DMS53 treated with DMSO at 0.1 percent for 48 hours (cell line): Measurements from ENCODE around the gene PPP4R2.
"Not testable (repeated sequence)": the region's sequence is repeated elsewhere in the genome, so short reads cannot be mapped to it uniquely, and the experiment has no call there.

Source experiments
- DNase-seq: peaks from one replicate; lab custom pipeline; 2025; ENCODE audit not compliant: unreplicated experiment; lab: John Stamatoyannopoulos, UW

PPP4R2 gene

GRCh38 chr3:72976281-72976741 is 20.3 kb upstream of the PPP4R2 start:
- DNase-seq: no peak

- no peak for DNase-seq
Observed at GRCh38 chr3:72977060-72977808, 19.4 kb upstream of the PPP4R2 start.

DNA sequence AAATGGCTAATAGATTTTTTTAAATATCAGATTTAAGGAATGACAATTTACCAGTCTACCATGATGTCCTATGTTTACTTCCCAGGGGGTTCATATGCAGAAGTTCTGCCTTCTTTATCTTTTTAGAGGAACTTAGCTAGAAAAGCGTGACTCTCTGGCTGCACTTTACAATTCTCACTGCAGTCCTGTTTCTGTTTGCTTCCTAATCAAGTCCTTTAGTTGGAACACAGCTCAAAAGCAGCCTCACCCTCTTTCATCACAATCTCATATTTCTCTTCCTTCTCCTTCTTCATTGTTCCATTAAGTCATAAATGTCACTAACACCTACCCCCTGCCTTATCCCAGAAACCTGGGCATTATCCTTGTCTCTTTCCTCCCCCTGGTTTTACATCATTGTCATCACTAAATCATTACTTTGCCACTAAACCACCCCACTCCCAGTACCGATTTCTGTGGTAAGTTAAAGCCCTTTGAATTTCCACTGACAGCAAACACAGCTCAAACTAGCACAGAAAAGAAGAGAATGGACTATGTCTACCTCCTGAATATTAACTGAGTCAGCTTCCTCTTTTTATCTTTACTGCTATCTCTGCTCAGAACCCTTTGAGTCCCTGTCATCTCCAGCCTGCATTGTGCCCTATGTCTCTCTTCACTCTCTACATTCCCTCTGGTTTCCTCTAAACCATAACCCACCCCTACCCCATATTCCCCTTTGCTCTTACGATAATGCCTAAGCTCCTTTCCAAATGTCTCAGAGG is 13.8 kb upstream of the PPP4R2 start:
- DNase-seq: no peak

DNA sequence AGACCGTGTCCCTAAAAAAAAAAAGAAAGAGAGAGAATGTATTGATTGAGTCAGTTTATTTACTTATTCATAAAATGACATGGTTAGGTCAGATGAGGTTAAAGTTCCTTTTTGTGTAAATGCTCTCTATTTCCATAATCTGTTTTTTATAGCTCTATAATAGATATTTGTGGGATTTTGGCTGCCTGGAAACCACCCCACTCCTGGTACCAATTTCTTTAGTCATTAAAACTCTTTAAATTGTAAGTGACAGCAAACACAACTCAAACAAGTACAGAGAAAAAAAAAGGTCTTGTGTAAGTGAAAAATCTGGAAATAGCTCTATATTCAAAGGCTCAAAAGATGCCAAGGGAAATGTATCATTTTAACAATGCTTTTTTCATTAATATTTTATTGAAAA is 11.0 kb upstream of the PPP4R2 start:
- no peak for DNase-seq

DNA sequence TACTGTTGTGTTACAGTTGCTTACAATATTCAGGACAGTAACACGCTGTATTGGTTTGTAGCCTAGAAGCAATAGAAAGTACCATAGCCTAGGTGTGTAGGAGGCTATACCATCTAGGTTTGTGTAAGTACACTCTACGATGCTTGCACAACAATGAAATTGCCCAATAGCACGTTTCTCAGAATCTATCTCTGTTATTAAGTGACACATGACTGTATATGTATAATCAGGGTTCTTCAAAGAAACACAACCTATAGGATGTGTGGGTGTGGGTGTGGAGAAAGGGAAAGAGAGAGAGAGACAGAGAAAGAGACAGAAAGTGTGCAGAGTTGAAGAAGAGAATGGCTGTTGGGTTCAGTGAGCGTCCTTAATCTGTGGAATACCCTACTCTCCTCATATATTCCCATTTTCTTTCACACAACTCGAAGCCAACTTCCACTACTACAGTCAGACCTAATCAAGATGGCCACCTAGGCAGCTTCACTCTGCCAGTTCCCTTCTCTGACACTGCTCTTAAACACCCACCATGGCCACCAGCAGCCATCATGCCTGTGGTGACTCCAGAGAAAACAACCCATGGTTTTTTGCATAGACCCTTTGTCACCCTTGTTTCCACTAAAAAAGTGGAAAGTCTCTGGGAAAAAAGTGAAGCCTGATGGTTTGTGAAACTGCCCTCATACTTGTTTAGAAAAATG is 5.8 kb upstream of the PPP4R2 start:
- no peak for DNase-seq

- DNase-seq: no peak
Observed at GRCh38 chr3:72991522-72991921, 5.1 kb upstream of the PPP4R2 start.

DNA sequence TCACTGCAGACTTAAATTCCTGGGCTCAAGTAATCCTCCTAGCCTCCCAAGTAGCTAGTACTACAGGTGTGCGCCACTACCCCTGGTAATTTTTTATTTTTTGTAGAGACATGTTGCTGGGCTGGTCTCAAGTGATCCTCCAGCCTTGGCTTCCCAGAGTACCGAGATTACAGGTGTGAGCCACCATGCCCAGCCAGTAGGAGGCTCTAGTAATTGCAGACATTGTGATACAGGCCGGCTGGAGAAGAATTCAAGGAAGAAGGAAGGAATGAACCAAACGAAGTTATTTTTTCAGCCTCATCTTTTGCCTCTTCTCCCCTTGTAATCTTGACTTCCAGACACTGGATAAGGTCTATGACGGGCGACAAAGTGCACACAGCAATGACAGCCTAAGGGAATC is 3.2 kb upstream of the PPP4R2 start:
- no peak for DNase-seq

DNA sequence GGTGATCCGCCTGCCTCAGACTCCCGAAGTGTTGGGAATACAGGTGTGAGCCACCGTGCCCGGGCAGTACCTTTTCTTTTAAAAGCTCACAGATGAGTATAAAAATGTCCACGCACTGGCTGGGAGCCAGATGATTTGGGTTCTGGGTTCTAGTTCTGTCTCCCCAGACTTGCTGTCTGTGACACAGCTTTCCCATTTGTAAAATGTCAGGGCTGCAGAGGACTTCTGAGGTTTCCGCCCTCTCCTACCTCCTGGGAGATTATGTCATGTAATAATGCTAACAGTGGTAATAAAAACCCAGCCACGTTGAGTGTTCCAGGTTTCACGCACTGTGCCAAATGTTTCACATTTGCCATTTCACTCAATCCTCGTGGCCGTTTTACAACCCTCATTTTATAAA is 1.3 kb upstream of the PPP4R2 start:
- DNase-seq: no peak

- no peak for DNase-seq
Observed at GRCh38 chr3:72996121-72996472, 514 bp upstream of the PPP4R2 start.

GRCh38 chr3:72997421-72997961 is 880 bp downstream of the PPP4R2 start:
- DNase-seq: no peak

- no peak for DNase-seq
Observed at GRCh38 chr3:72998466-72998865, 1.9 kb downstream of the PPP4R2 start.

- DNase-seq: no peak
Observed at GRCh38 chr3:72999951-73000350, 3.3 kb downstream of the PPP4R2 start.

- not testable (repeated sequence) for DNase-seq
Observed at GRCh38 chr3:73003050-73003449, 6.4 kb downstream of the PPP4R2 start.

DNA sequence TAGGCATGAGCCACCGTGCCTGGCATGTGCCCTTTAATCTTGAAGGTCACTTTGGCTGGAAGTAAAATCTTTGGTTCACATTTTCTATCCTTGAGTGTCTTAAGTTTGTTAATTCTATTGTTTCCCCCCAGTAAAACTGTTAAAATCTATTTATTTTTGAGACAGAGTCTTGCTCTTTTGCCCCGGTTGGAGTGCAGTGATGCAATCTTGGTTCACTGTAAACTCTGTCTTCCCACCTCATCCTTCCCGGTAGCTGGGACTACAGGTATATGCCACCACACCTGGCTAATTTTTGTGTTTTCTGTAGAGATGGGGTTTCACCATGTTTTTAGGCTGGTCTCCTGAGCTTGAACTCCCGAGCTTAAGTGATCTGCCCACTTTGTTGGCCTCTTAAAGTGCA is 7.7 kb downstream of the PPP4R2 start:
- no peak for DNase-seq

DNA sequence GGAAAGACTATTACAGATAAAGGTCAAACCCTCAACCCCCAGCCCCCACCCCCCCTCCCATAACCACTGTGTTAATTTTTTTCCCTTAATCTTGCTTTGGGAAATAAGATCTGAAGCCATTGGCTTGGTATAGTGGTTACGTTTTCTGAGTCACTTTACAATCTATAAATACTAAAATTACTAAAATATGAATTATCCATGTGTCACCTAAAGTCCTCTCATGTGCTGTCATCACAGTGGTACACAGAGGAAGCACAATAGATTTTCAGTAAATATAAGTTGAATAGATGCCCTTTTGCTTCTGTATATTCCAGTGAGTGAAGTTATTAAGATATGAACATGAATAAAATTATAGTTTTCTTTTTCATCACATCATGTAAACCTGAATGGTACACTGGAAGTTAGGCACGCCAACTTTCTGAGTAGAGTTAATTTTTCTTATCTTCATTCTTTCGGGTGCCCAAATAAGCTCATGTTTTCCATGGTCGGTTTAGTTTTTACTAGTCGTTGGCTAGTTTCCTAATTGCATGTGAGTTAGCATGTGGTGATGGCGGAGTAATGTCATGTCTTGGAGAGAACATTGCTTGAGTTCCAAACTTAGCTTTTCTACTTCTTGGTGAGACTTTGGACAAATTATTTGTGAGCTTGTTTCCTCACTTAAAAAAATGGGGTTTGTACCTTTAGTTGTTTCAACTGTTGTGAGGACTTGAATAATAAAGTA is 11.5 kb downstream of the PPP4R2 start:
- DNase-seq: no peak

DNA sequence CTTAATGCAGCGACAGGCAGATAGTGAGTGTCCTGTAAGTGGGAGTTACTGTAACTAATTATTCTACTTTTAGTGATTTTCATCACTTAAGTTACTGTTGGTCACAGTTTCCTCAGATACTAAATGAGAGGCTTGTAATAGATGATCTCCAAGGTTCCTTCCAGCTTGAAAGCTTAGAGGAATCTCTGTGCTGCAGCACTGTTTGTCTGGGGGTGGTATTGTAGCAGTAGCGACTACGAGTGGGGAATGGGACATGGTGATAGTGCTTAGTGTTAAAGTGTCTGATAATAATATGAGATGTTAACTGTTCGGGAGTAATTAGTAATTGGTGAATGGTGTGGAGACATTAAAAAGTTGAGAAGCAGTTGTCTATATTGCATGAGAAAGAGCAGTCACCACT is 12.4 kb downstream of the PPP4R2 start:
- DNase-seq: no peak

DNA sequence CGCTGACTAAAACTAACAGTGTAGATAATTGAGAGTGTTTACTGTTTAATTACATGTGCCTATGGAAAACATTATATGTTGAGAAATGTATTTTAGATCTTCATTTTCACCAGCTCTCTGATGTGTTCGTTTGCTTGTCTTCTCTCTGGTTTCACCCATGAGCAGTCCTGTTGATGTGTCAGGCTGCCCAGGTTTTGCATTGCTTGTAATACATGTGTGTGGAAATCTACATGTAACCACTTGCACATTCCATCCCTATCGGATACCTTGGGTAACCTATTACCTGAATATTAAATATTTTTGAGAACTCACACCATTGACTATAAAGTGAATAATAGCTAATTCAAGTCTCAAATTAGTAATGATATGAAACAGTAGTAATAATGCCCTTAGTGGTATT is 13.1 kb downstream of the PPP4R2 start:
- DNase-seq: no peak

DNA sequence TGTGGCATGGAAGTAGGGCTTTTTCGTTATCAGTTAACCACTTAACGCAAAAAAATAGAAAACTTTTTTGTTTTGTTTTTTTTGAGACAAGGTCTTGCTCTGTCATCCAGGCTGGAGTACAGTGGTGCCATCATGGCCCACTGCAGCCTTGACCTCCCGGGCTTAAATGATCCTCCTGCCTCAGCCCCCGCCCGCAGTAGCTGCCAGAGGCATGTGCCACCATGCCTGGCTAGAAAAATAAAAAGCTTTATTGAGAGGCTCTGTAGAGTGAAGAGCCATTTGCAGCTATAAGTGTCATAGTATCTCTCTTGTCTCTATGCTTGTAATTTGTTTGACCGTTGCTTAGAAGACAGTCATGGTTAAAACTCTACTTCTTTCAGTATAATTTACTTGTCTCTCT is 13.5 kb downstream of the PPP4R2 start:
- DNase-seq: no peak

GRCh38 chr3:73018298-73018697 is 21.7 kb downstream of the PPP4R2 start:
- no peak for DNase-seq

GRCh38 chr3:73018790-73019441 is 22.3 kb downstream of the PPP4R2 start:
- DNase-seq: no peak
